ENCODE results near the gene MALAT1.

GRCh38 chr11:65555693-65556231 lies 56.9 kb downstream of the MALAT1 start:
- TF ChIP-seq CTCF (IDR thresholded peaks at IDR 0.05; ENCODE audit: low read length), result no peak
- no peak for TF ChIP-seq EZH2 (IDR thresholded peaks at IDR 0.05; ENCODE audit: borderline replicate concordance, low read length)
